SU-DHL-6 (cell line): Measurements from ENCODE around the gene PPP1R3A.

Experiments
- H2AFZ ChIP-seq: fragments of 200-600 bp; sonication (generic); 2 replicates; pipeline ENCODE4 v1.6.1; 2014; ENCODE audit warnings: low read depth, mild to moderate bottlenecking, moderate library complexity, mixed read lengths, antibody characterized with exemption, low read length; ENCODE audit not compliant: severe bottlenecking
- H3F3A ChIP-seq: fragments of 200-600 bp; shearing (Covaris generic); 2 replicates; pipeline ENCODE4 v1.6.0; 2016; ENCODE audit warnings: antibody characterized with exemption, mild to moderate bottlenecking; ENCODE audit not compliant: insufficient read depth
- H3K27ac ChIP-seq: fragments of 200-600 bp; sonication (generic); 2 replicates; pipeline ENCODE4 v1.5.1; 2016; ENCODE audit warnings: low read depth, mild to moderate bottlenecking, low read length, moderate library complexity, mixed read lengths
- H3K27me3 ChIP-seq: fragments of 200-600 bp; sonication (generic), shearing (Covaris generic); 2 replicates; pipeline ENCODE4 v1.6.0; 2014; ENCODE audit warnings: mild to moderate bottlenecking, low read length
- H3K36me3 ChIP-seq: fragments of 200-600 bp; sonication (generic); 2 replicates; pipeline ENCODE4 v1.6.1; 2014; ENCODE audit warnings: mild to moderate bottlenecking, low read length, mixed read lengths
- H3K4me2 ChIP-seq: fragments of 300-600, 200-600 bp; shearing (Covaris generic), sonication (generic); 2 replicates; pipeline ENCODE4 v1.6.0; 2014; ENCODE audit warnings: low read length, low read depth, mild to moderate bottlenecking; ENCODE audit not compliant: poor library complexity, severe bottlenecking
- H3K4me3 ChIP-seq: fragments of 200-600 bp; sonication (generic); 2 replicates; pipeline ENCODE4 v1.5.1; 2014; ENCODE audit warnings: antibody characterized with exemption, low read length, mild to moderate bottlenecking, mixed read lengths; ENCODE audit not compliant: insufficient read depth, poor library complexity, severe bottlenecking
- H3K79me2 ChIP-seq: fragments of 200-600 bp; sonication (generic); 2 replicates; pipeline ENCODE4 v1.6.1; 2014; ENCODE audit warnings: mild to moderate bottlenecking, low read length, moderate library complexity; ENCODE audit not compliant: insufficient read depth
- H3K9ac ChIP-seq: fragments of 200-600 bp; sonication (generic); 2 replicates; pipeline ENCODE4 v1.7.0; 2014; ENCODE audit warnings: mild to moderate bottlenecking, low read length
- H3K9me2 ChIP-seq: fragments of 200-600 bp; sonication (generic); replicated peaks from 2 replicates; pipeline ENCODE4 v1.6.1; 2014; ENCODE audit warnings: low read length; ENCODE audit not compliant: insufficient read depth
- H3K9me3 ChIP-seq: fragments of 200-600 bp; sonication (generic); 2 replicates; pipeline ENCODE4 v1.6.1; 2014; ENCODE audit warnings: low read length, mixed read lengths; ENCODE audit not compliant: insufficient read depth
- H4K20me1 ChIP-seq: fragments of 200-600 bp; sonication (generic); 2 replicates; pipeline ENCODE4 v1.6.1; 2014; ENCODE audit warnings: low read depth, mild to moderate bottlenecking, antibody characterized with exemption, low read length, moderate library complexity, mixed read lengths
- EZH2phosphoT487 ChIP-seq: fragments of 200-600 bp; sonication (generic), shearing (Covaris generic); conservative IDR thresholded peaks from 2 replicates; pipeline ENCODE4 v1.6.1; 2018; ENCODE audit warnings: mild to moderate bottlenecking, antibody characterized with exemption, low read length, moderate library complexity, mixed read lengths
- TF ChIP-seq, protein P1 (sequence below): fragments of 200-600 bp; sonication (generic); IDR thresholded peaks from one replicate; pipeline ENCODE4 v1.5.1; 2017; ENCODE audit warnings: antibody characterized with exemption, mild to moderate bottlenecking, low read length, moderate library complexity; ENCODE audit not compliant: insufficient read depth, poor library complexity, severe bottlenecking

PPP1R3A gene

DNA sequence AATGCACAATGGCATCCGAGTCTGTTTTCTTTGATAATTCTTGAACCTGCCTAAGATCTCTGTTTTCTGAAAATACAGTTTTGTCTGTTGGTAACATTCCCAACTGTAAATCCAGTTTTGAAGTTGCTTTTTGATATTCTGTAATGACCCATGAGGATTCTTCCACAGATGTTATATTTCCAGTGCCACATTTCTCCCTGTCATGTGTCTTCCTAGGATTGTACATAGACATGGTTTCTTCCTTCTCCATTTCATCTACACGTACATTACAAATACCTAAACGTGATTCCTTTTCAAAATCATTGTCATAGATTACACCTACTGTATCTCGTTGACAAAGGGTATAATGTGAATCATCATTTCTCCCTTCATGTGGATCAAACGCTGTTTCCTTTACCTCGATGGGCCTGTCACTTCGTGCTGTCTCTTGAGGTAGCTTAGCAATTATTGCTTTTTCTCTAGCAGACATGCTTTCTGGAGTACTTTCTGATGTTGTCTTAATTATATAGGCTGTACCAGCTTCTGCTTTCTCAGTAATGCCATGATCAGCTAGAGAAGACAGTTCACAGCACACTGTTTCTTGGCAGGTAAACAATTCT, 40.3 kb downstream of the PPP1R3A start:
- no peak overlapping the region for H3K4me3 ChIP-seq
- no peak for TF ChIP-seq EZH2phosphoT487
- TF ChIP-seq, protein P1, sequence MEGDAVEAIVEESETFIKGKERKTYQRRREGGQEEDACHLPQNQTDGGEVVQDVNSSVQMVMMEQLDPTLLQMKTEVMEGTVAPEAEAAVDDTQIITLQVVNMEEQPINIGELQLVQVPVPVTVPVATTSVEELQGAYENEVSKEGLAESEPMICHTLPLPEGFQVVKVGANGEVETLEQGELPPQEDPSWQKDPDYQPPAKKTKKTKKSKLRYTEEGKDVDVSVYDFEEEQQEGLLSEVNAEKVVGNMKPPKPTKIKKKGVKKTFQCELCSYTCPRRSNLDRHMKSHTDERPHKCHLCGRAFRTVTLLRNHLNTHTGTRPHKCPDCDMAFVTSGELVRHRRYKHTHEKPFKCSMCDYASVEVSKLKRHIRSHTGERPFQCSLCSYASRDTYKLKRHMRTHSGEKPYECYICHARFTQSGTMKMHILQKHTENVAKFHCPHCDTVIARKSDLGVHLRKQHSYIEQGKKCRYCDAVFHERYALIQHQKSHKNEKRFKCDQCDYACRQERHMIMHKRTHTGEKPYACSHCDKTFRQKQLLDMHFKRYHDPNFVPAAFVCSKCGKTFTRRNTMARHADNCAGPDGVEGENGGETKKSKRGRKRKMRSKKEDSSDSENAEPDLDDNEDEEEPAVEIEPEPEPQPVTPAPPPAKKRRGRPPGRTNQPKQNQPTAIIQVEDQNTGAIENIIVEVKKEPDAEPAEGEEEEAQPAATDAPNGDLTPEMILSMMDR = no peak
- H3F3A ChIP-seq = no peaks in the 10 kb centered on the region
- no peaks in the 10 kb centered on the region for H3K36me3 ChIP-seq
- no peak overlapping the region for H3K27ac ChIP-seq
- no peaks in the 10 kb centered on the region for H3K9me2 ChIP-seq
- no peak overlapping the region for H3K4me2 ChIP-seq
- H3K79me2 ChIP-seq = no peaks in the 10 kb centered on the region
- H3K9me3 ChIP-seq = no peaks in the 10 kb centered on the region
- H3K9ac ChIP-seq = no peak overlapping the region
- H2AFZ ChIP-seq = no peak overlapping the region
- H3K27me3 ChIP-seq = no peaks in the 10 kb centered on the region
- no peaks in the 10 kb centered on the region for H4K20me1 ChIP-seq

DNA sequence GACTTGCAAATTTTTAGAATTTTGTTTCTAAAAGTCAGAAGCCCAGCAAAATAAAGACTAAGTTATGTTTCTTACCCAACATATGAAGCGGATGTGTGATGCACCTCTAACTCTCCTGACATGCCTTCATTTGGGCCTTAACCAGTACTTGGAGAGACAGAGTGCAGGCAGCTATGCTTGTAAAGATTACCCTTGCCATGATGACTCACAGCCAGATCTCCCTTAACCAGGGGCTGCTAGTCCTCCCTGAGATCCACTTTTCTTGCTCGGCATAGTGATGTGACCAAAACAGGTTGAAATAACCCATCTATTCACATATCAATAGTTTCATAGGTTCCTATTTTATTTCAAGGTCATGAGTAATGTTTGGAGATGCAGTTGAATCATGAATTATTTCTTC, 43.6 kb downstream of the PPP1R3A start:
- no peaks in the 10 kb centered on the region for H3K27me3 ChIP-seq
- H3K4me2 ChIP-seq = no peak overlapping the region
- H3K27ac ChIP-seq = no peak overlapping the region
- H2AFZ ChIP-seq = no peak overlapping the region
- TF ChIP-seq EZH2phosphoT487 = no peak
- TF ChIP-seq, protein P1 = no peak
- H4K20me1 ChIP-seq = no peaks in the 10 kb centered on the region
- no peaks in the 10 kb centered on the region for H3K9me3 ChIP-seq
- H3K9ac ChIP-seq = no peak overlapping the region
- no peaks in the 10 kb centered on the region for H3K9me2 ChIP-seq
- H3K36me3 ChIP-seq = no peaks in the 10 kb centered on the region
- H3K4me3 ChIP-seq = no peak overlapping the region
- no peaks in the 10 kb centered on the region for H3K79me2 ChIP-seq
- no peaks in the 10 kb centered on the region for H3F3A ChIP-seq

DNA sequence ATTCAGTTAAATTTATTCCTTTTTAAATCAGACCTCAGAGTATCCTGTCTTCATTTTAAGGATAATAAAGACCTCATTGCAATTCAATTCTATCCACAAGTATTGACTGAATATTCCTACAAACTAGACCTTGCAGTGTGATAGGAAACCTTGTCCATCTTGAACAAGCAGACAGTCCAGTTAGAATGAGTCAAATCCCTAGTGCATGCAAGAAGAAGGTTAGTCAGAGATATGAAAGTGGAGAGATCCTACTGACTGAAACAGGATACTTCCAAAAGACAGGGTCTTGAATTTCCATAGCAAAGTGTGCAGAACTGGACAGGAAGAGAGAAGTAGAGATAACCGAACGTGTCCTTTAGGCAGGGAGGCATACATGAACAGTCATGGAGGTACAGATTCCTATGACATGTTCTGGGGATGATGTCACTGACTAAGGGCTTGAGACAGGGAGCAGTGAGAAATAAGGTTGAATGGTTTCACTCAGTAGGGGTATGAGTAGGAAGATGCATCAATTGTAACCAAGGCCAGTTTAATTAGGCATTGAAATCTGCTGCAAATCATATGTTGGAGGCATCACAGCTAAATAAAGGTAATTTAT, 45.2 kb downstream of the PPP1R3A start:
- Histone ChIP-seq H3K79me2 (no peaks in the 10 kb centered on the region), H4K20me1 (no peaks in the 10 kb centered on the region), H3K4me3 (no peak overlapping the region), H3K27me3 (no peaks in the 10 kb centered on the region), H3F3A (no peaks in the 10 kb centered on the region), H3K4me2 (no peak overlapping the region), H3K9me3 (no peaks in the 10 kb centered on the region), H2AFZ (no peak overlapping the region), H3K36me3 (no peaks in the 10 kb centered on the region), H3K27ac (no peak overlapping the region), H3K9me2 (no peaks in the 10 kb centered on the region), H3K9ac (no peak overlapping the region)
- TF ChIP-seq EZH2phosphoT487 = no peak
- TF ChIP-seq, protein P1 = no peak
